ENCODE data around the gene BORCS6. TPM values are rescaled to one million over a fixed set of nuclear protein-coding genes. Genes with fewer than 3 reads are reported as not detected.

BORCS6 gene
- total and polyA plus RNA-seq, 4 donors = 4.1 to 6.8 (median 5.7) TPM

DNA sequence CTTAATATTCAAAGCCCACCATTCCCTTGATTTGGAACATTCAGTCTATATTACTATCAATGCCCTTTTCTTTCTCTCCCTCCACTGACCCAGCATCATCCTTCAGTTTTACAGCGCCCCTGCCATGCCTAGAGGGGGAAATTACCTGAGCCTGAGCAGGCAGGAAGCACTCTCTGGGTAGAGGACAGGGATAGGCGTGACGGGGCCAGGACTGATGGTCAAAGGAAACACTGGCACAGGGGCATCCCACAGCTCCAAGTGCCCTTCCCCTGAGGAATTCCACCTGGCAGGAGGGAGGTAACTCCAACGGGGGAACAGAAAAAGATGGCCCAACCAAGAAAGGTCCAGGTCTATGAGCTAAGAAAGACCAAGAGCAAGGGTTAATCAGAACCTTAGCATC lies 47.9 kb upstream of the BORCS6 start:
- no peak overlapping the region for H3K4me3 ChIP-seq (ENCODE audit: low read depth in 1 of 3, low read length in 3 of 3)
- no peak for DNase-seq (ENCODE audit: low spot score)
- peaks cover 0 to 14% (median 11%) of the 10 kb centered on the region in 4 donors for H3K4me1 ChIP-seq (ENCODE audit: control insufficient read depth in 4 of 4, insufficient read depth in 4 of 4, low read length in 3 of 4)
- H3K9ac ChIP-seq (ENCODE audit: low read depth in 1 of 2, low read length in 2 of 2) = no peak overlapping the region
- H3K36me3 ChIP-seq (ENCODE audit: control insufficient read depth in 4 of 4, insufficient read depth in 3 of 4, low read depth in 1 of 4, low read length in 3 of 4) = peaks cover 5 to 45% (median 25%) of the 10 kb centered on the region in 4 donors
- H3K27me3 ChIP-seq (ENCODE audit: control insufficient read depth in 4 of 4, insufficient read depth in 4 of 4, low read length in 3 of 4) = no peaks in the 10 kb centered on the region
- H3K9me3 ChIP-seq (ENCODE audit: control insufficient read depth in 4 of 4, low read length in 3 of 4) = no peaks in the 10 kb centered on the region
- TF ChIP-seq, protein P1, sequence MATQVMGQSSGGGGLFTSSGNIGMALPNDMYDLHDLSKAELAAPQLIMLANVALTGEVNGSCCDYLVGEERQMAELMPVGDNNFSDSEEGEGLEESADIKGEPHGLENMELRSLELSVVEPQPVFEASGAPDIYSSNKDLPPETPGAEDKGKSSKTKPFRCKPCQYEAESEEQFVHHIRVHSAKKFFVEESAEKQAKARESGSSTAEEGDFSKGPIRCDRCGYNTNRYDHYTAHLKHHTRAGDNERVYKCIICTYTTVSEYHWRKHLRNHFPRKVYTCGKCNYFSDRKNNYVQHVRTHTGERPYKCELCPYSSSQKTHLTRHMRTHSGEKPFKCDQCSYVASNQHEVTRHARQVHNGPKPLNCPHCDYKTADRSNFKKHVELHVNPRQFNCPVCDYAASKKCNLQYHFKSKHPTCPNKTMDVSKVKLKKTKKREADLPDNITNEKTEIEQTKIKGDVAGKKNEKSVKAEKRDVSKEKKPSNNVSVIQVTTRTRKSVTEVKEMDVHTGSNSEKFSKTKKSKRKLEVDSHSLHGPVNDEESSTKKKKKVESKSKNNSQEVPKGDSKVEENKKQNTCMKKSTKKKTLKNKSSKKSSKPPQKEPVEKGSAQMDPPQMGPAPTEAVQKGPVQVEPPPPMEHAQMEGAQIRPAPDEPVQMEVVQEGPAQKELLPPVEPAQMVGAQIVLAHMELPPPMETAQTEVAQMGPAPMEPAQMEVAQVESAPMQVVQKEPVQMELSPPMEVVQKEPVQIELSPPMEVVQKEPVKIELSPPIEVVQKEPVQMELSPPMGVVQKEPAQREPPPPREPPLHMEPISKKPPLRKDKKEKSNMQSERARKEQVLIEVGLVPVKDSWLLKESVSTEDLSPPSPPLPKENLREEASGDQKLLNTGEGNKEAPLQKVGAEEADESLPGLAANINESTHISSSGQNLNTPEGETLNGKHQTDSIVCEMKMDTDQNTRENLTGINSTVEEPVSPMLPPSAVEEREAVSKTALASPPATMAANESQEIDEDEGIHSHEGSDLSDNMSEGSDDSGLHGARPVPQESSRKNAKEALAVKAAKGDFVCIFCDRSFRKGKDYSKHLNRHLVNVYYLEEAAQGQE (IDR thresholded peaks at IDR 0.05) = no peak
- TF ChIP-seq NR2F2 (IDR thresholded peaks at IDR 0.05) = no peak
- TF ChIP-seq RAD21 (IDR thresholded peaks at IDR 0.05) = no peak
- TF ChIP-seq SP1 (IDR thresholded peaks at IDR 0.05) = no peak
- no peak for TF ChIP-seq FOXA2 (IDR thresholded peaks at IDR 0.05)
- no peak for TF ChIP-seq TAF1 (conservative IDR thresholded peaks at IDR 0.05)
- TF ChIP-seq JUND (IDR thresholded peaks at IDR 0.05) = no peak
- TF ChIP-seq, protein P2, sequence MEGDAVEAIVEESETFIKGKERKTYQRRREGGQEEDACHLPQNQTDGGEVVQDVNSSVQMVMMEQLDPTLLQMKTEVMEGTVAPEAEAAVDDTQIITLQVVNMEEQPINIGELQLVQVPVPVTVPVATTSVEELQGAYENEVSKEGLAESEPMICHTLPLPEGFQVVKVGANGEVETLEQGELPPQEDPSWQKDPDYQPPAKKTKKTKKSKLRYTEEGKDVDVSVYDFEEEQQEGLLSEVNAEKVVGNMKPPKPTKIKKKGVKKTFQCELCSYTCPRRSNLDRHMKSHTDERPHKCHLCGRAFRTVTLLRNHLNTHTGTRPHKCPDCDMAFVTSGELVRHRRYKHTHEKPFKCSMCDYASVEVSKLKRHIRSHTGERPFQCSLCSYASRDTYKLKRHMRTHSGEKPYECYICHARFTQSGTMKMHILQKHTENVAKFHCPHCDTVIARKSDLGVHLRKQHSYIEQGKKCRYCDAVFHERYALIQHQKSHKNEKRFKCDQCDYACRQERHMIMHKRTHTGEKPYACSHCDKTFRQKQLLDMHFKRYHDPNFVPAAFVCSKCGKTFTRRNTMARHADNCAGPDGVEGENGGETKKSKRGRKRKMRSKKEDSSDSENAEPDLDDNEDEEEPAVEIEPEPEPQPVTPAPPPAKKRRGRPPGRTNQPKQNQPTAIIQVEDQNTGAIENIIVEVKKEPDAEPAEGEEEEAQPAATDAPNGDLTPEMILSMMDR (IDR thresholded peaks at IDR 0.05; ENCODE audit: low read depth, low read length, missing input control) = no peak
- no peak for TF ChIP-seq HNF4G (IDR thresholded peaks at IDR 0.05)
- TF ChIP-seq, protein P3, sequence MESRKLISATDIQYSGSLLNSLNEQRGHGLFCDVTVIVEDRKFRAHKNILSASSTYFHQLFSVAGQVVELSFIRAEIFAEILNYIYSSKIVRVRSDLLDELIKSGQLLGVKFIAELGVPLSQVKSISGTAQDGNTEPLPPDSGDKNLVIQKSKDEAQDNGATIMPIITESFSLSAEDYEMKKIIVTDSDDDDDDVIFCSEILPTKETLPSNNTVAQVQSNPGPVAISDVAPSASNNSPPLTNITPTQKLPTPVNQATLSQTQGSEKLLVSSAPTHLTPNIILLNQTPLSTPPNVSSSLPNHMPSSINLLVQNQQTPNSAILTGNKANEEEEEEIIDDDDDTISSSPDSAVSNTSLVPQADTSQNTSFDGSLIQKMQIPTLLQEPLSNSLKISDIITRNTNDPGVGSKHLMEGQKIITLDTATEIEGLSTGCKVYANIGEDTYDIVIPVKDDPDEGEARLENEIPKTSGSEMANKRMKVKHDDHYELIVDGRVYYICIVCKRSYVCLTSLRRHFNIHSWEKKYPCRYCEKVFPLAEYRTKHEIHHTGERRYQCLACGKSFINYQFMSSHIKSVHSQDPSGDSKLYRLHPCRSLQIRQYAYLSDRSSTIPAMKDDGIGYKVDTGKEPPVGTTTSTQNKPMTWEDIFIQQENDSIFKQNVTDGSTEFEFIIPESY (IDR thresholded peaks at IDR 0.05) = no peak
- no peak for TF ChIP-seq YY1 (IDR thresholded peaks at IDR 0.05)
- no peak for TF ChIP-seq RXRA (IDR thresholded peaks at IDR 0.05)
- TF ChIP-seq, protein P4, sequence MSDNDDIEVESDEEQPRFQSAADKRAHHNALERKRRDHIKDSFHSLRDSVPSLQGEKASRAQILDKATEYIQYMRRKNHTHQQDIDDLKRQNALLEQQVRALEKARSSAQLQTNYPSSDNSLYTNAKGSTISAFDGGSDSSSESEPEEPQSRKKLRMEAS (IDR thresholded peaks at IDR 0.05) = no peak
- no peak for TF ChIP-seq FOXA1 (IDR thresholded peaks at IDR 0.05)
- WGBS = 92% methylated on average over 4 of the region's 4 CpGs
- H3K27ac ChIP-seq (ENCODE audit: low read depth in 1 of 2, low read length in 2 of 2) = peak overlapping the region; percentile 45 to 63

DNA sequence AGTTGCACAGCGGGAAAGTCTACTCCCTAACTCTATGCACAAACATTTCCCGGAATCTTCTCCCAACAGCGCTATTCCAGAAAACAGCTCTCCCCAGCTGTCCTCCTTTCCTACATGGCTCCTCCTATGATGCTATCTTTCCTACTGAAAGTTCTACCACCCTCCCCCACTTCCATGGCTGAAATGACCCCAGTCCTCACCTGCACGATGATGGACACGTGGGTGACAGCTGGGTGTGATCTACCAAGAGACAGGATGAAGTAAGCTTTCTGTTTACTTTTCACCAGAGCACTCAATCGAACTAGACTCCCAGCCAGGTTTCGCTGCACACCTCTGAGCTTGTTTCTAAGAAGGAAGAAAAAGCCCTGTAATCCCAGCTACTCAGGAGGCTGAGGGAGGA lies 47.2 kb upstream of the BORCS6 start:
- WGBS = 36% methylated on average over 7 of the region's 7 CpGs
- Histone ChIP-seq H3K4me1 (ENCODE audit: control insufficient read depth in 4 of 4, insufficient read depth in 4 of 4, low read length in 3 of 4) (peaks cover 0 to 14% (median 11%) of the 10 kb centered on the region in 4 donors), H3K9ac (ENCODE audit: low read depth in 1 of 2, low read length in 2 of 2) (peak overlapping the region in 1 of 2 donors; percentile 68), H3K9me3 (ENCODE audit: control insufficient read depth in 4 of 4, low read length in 3 of 4) (no peaks in the 10 kb centered on the region), H3K36me3 (ENCODE audit: control insufficient read depth in 4 of 4, insufficient read depth in 3 of 4, low read depth in 1 of 4, low read length in 3 of 4) (peaks cover 5 to 52% (median 30%) of the 10 kb centered on the region in 4 donors), H3K27me3 (ENCODE audit: control insufficient read depth in 4 of 4, insufficient read depth in 4 of 4, low read length in 3 of 4) (no peaks in the 10 kb centered on the region), H3K27ac (ENCODE audit: low read depth in 1 of 2, low read length in 2 of 2) (peak overlapping the region; percentile 60 to 63), H3K4me3 (ENCODE audit: low read depth in 1 of 3, low read length in 3 of 3) (no peak overlapping the region)
- peak; percentile 47 for DNase-seq (ENCODE audit: low spot score)
- TF ChIP-seq YY1 (IDR thresholded peaks at IDR 0.05) (peak; percentile 95), RXRA (IDR thresholded peaks at IDR 0.05) (peak; percentile 93 to 96), FOXA1 (IDR thresholded peaks at IDR 0.05) (peak; percentile 95), HNF4G (IDR thresholded peaks at IDR 0.05) (peak; percentile 34)
- TF ChIP-seq, protein P5, sequence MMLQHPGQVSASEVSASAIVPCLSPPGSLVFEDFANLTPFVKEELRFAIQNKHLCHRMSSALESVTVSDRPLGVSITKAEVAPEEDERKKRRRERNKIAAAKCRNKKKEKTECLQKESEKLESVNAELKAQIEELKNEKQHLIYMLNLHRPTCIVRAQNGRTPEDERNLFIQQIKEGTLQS (IDR thresholded peaks at IDR 0.05) = peak; percentile 95
- TF ChIP-seq, protein P3 (IDR thresholded peaks at IDR 0.05) = no peak
- TF ChIP-seq, protein P1 (IDR thresholded peaks at IDR 0.05) = peak; percentile 37
- TF ChIP-seq, protein P2 (IDR thresholded peaks at IDR 0.05; ENCODE audit: low read depth, low read length, missing input control) = no peak

All from liver (tissue), 9 donors.